HG03354 (cell line): Measurements from ENCODE around the gene VAMP7.
"Not testable (repeated sequence)": the region's sequence is repeated elsewhere in the genome, so short reads cannot be mapped to it uniquely, and the experiment has no call there.

ENCODE experiments used
- ATAC-seq: cut with Tn5 transposase; IDR thresholded peaks from one replicate; pipeline ENCODE4 v1.9.1; 2021; ENCODE audit warnings: mild to moderate bottlenecking; ENCODE audit not compliant: unreplicated experiment, poor library complexity, severe bottlenecking

VAMP7 gene

GRCh38 chrX:155881158-155881993 lies at the start of gene VAMP7:
TSS of gene VAMP7 (plus strand) at chrX:155881345. CDS start at chrX:155889467, 8,122 bp downstream.
- ATAC-seq, result peak; percentile 97

DNA sequence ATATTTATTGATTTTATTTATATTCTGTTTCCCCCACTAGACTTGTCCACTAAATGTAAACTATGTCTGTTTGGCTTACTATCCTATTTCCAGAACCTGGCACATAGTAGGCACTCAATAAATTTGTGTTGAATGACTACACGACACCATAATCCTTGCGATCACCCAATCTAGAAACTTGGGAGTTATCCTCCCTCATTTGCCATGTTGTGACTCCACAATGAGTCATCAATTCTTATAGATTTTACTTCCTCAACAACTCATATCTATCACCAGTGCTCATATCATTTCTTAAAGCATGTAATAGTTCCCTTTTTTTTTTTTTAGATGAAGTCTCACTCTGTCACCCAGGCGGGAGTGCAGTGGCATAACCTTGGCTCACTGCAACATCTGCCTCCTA lies 39.9 kb upstream of the VAMP7 start:
- no peak for ATAC-seq

GRCh38 chrX:155851786-155852185 lies 29.4 kb upstream of the VAMP7 start:
- ATAC-seq, result not testable (repeated sequence)

GRCh38 chrX:155857561-155857960 lies 23.6 kb upstream of the VAMP7 start:
- ATAC-seq, result no peak

DNA sequence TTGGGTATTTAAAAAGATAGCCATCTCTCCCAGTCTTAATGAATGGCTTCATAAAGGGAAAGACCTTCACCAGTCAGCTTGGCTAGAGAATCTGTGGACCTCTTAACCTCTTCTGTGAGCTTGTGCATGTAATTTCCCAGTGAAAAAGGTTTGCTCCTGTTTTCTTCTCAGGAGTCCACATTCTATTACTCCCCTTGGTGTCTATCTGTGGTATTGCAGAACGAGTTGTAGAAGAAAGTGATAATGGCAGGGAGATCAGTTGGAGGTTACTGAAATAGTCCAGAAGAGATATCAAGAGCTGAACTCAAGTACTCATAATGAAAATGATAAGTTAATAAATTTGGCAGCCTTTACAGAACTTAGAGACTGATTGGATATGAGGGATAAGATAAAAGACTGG lies 16.5 kb upstream of the VAMP7 start:
- no peak for ATAC-seq

DNA sequence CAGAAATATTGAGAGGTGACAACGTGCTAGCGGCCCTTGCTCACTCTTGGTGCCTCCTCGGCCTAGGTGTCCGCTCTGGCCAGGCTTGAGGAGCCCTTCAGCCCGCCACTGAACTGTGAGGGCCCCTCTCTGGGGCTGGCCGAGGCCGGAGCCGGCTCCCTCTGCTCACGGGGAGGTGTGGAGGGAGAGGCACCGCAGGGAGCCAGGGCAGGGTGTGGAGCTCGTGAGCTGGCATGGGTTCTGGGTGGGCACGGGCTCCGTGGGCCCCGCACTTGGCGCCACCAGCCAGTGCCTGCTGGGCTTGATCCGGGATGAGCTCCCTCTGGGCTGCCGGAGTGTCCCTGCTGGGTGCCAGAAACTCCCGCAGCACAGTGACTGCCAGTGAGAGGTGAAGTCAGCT lies 16.0 kb upstream of the VAMP7 start:
- no peak for ATAC-seq

- no peak for ATAC-seq
These were observed 13.3 kb upstream of the VAMP7 start for GRCh38 chrX:155867821-155868220.

GRCh38 chrX:155870958-155871357 lies 10.2 kb upstream of the VAMP7 start:
- ATAC-seq, result no peak

- no peak for ATAC-seq
These were observed 9.2 kb upstream of the VAMP7 start for GRCh38 chrX:155871934-155872333.

DNA sequence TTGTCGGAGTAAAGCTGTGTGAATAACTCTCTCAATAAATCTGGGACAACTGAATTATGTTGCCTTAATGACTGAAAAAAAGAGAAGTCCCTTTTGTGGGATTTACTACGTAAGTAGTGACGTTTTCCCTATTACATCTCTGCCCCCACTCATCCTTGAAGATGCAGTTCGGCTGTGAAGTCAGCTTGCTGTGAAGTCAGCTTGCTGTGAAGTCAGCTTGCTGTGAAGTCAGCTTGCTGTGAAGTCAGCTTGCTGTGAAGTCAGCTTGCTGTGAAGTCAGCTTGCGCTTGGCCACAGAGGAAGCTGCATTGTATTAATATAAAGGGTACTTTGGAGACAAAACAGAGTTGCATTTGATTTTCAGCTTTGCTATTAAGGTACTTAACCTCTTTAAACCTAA lies 8.0 kb upstream of the VAMP7 start:
- no peak for ATAC-seq

DNA sequence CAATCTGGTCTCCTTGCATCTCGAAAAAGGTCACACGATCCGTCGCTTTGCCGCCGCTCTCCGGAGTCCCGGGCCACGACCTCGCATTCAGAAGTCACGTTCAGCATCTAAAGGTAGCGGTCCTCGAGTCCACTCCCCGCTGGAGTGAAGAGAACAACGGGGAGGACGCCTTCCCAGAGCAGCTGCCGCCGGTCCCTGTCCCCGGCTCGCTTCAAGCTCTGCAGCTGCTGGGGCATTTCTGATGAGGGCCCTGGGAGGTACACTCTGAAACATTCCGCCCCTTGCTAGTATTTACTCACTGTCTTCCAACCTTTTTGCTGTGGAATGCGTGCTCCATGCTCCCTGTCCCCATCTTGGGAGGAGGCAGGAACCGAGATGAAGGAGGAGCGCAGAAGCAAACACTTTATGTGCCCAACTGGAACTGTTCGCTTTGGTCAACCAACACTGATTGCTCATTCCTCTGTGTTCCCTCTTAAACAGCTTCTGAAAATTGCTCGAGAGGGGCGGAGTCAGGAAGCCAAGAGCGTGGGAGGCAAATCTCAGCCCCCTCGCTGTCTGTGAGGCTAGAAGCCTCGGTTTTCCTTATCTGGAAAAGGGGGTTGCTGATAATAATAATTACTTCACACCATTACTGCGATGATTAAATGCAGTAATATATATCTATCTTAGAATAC lies 6.4 kb upstream of the VAMP7 start:
- ATAC-seq, result no peak

GRCh38 chrX:155876704-155877103 lies 4.4 kb upstream of the VAMP7 start:
- ATAC-seq, result no peak

GRCh38 chrX:155877288-155877687 lies 3.9 kb upstream of the VAMP7 start:
- no peak for ATAC-seq

- ATAC-seq, result peak; percentile 17
These were observed 473 bp upstream of the VAMP7 start for GRCh38 chrX:155880586-155881157.

DNA sequence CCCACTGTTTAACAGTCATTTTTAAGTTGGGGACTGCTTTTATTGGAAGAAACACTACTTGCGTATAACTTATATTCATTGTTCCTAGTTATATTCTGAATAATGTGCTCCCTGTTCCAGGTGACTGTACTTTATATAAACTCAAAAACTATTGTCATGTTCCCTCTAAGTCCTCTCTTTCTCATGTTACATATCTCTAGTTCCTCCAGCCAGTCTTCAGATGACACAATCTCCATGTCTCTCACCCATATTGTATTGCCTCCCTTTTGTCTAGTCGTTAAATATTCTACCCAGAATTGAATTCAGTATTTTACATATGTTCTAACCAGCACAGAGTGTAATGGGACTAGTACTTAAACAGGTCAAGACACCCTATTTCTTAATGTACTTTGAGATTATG lies 5.3 kb downstream of the VAMP7 start:
- no peak for ATAC-seq

GRCh38 chrX:155888139-155888538 lies 7.0 kb downstream of the VAMP7 start:
- no peak for ATAC-seq

DNA sequence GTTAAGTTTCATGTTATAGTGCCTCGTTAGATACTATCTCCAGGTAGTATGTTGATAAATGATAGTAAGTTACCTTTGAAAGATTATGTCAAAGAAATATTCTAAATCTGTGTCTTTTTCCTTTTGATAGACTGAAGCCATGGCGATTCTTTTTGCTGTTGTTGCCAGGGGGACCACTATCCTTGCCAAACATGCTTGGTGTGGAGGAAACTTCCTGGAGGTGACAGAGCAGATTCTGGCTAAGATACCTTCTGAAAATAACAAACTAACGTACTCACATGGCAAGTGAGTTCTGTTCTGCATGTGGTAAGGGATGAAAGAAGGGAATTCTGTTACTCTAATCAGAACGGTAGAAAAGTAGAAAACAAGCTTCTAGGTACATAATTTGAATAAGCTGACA lies 8.2 kb downstream of the VAMP7 start:
- ATAC-seq, result no peak

DNA sequence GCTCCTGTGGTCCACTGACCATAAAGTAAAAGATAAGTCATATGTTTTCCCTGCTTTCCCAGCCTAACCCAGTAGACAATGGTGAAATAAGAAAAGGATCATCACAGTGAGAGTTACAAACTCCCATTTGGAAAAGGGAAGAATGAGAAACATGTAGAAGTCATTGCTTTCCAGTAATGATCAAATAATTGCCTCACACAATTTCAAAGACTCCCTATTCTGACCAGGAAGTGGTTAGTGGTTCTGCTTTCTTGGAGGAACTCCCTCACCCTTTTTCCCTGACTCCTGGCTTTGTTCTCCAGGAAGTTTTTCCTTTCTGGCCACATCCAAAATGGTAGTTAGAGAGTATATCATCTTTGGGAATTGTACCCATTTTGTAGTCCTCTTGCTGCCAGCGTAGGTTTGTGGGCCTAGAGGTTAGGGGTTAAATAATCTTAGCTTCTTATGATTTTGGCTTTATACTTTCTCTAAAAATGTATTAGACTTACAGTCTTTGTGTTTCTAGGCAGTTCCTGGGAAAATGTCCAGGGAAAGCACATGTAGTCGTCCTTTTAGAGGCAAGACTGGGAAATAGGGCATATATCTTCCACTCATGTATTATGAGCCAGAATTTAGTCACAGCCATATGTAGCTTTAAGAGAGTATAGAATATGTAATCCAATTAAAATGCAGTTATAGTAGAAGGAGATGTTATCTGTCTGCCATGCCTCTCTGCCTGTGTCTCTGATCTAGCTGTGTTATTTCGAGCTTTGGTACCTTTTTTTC lies 10.5 kb downstream of the VAMP7 start:
- ATAC-seq, result no peak

DNA sequence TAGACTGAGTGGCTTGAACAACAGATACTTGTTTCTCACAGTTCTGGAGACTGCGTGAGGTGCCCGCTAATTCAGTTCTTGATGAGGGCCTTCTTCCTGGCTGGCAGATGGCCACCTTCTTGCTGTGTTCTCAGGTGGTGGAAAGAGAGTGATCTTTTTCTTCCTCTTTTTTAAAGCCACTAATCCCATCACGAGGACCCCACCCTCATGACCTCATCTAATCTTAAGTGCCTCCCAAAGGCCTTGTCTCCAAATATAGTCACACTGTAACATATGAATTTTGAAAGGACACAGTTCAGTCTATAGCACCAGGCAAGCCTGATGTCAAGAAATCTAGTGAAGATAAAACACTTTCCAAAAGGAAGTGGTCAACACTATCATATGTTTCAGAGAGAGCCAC lies 12.4 kb downstream of the VAMP7 start:
- ATAC-seq, result no peak

DNA sequence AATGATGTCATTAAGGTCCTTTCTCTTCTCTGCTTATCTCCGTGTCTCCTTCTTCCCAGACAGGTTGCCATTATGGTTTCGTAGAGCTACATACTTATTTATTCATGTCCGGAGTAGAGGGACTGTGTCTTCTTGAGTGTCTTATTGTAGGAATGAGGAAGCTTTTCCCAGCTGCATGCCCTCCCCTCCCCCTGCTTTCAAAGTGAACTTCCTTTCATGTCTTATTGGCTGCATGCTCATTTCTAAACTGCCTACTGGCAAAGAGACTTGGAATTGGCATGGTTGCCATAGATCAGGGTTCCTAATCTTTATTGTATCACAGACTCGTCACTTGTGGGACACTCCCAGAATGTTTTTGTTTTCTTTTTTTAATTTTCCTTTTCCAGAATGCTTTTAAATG lies 15.4 kb downstream of the VAMP7 start:
- no peak for ATAC-seq
